Mesenchymal stem cell (in vitro differentiated cells and primary cell): Measurements from ENCODE around the gene TERT.
"Not testable (repeated sequence)": the region's sequence is repeated elsewhere in the genome, so short reads cannot be mapped to it uniquely, and the experiment has no call there.

Source experiments
- DNase-seq: peaks from one replicate; pipeline ENCODE4 v3.0.0-alpha.2; 2013
- H2AFZ ChIP-seq: one replicate; pipeline ENCODE4 v1.6.1; 2013; ENCODE audit warnings: low read depth, mild to moderate bottlenecking, control low read depth, inconsistent platforms, low read length, moderate library complexity
- H2AK5ac ChIP-seq: 2 replicates; pipeline ENCODE4 v1.6.1; 2013; ENCODE audit warnings: low read length, moderate library complexity, mild to moderate bottlenecking, inconsistent platforms; ENCODE audit not compliant: severe bottlenecking
- H2BK120ac ChIP-seq: one replicate; pipeline ENCODE4 v1.6.1; 2013; ENCODE audit warnings: low read depth, mild to moderate bottlenecking, inconsistent platforms, low read length, moderate library complexity
- H2BK12ac ChIP-seq, 2 experiments: one replicate each; pipeline ENCODE4 v1.6.1; 2013; ENCODE audit warnings: inconsistent platforms in 2 of 2, low read length in 2 of 2, mild to moderate bottlenecking in 2 of 2, moderate library complexity in 2 of 2, control low read depth in 1 of 2
- H2BK15ac ChIP-seq: one replicate; pipeline ENCODE4 v1.6.1; 2013; ENCODE audit warnings: mild to moderate bottlenecking, low read depth, inconsistent platforms; ENCODE audit not compliant: poor library complexity, severe bottlenecking
- H2BK5ac ChIP-seq: 2 replicates; pipeline ENCODE4 v1.6.1; 2013; ENCODE audit warnings: low read depth, mild to moderate bottlenecking, low read length, control low read depth, inconsistent platforms; ENCODE audit not compliant: poor library complexity, severe bottlenecking
- H3K14ac ChIP-seq, 2 experiments: one replicate each; pipeline ENCODE4 v1.6.1; 2013; ENCODE audit warnings: inconsistent platforms in 2 of 2, low read length in 2 of 2, control low read depth in 1 of 2, mild to moderate bottlenecking in 1 of 2, moderate library complexity in 1 of 2
- H3K18ac ChIP-seq, 2 experiments: one replicate each; pipeline ENCODE4 v1.6.1; 2013; ENCODE audit warnings: inconsistent platforms in 2 of 2, low read length in 2 of 2, control low read depth in 1 of 2, low read depth in 1 of 2, mild to moderate bottlenecking in 1 of 2
- H3K23ac ChIP-seq, 2 experiments: one replicate each; pipeline ENCODE4 v1.6.1; 2013; ENCODE audit warnings: inconsistent platforms in 2 of 2, low read length in 2 of 2, mild to moderate bottlenecking in 2 of 2, moderate library complexity in 2 of 2, control low read depth in 1 of 2
- H3K27ac ChIP-seq: 2 replicates; pipeline ENCODE4 v1.5.1; 2013; ENCODE audit warnings: mild to moderate bottlenecking, moderate library complexity, low read length, control low read depth, inconsistent platforms; ENCODE audit not compliant: poor library complexity, severe bottlenecking
- H3K27me3 ChIP-seq, 2 experiments: 2 replicates each; pipeline versions ENCODE4 v1.6.1 to v1.7.0; 2013; ENCODE audit warnings: low read length in 2 of 2, mild to moderate bottlenecking in 2 of 2, moderate library complexity in 2 of 2, control low read depth in 1 of 2, inconsistent platforms in 1 of 2; ENCODE audit not compliant: control insufficient read depth in 1 of 2, insufficient read depth in 1 of 2
- H3K36me3 ChIP-seq, 2 experiments: 2 replicates each; pipeline versions ENCODE4 v1.6.1 to v1.7.0; 2013; ENCODE audit warnings: low read length in 2 of 2, control low read depth in 1 of 2, inconsistent platforms in 1 of 2, low read depth in 1 of 2, mild to moderate bottlenecking in 1 of 2; ENCODE audit not compliant: insufficient read depth in 2 of 2, control insufficient read depth in 1 of 2
- H3K4ac ChIP-seq, 2 experiments: one replicate each; pipeline ENCODE4 v1.6.1; 2013; ENCODE audit warnings: inconsistent platforms in 2 of 2, low read length in 2 of 2, mild to moderate bottlenecking in 2 of 2, moderate library complexity in 2 of 2, control low read depth in 1 of 2, low read depth in 1 of 2
- H3K4me1 ChIP-seq: 2 replicates; pipeline ENCODE4 v1.6.1; 2013; ENCODE audit warnings: low read depth, low read length, control low read depth; ENCODE audit not compliant: control insufficient read depth, insufficient read depth
- H3K4me2 ChIP-seq: 2 replicates; pipeline ENCODE4 v1.6.1; 2013; ENCODE audit warnings: low read length, mild to moderate bottlenecking, inconsistent platforms; ENCODE audit not compliant: poor library complexity, severe bottlenecking
- H3K4me3 ChIP-seq, 2 experiments: 2 replicates each; pipeline versions ENCODE4 v1.5.1 to v1.7.0; 2013; ENCODE audit warnings: low read length in 2 of 2, mild to moderate bottlenecking in 2 of 2, control low read depth in 1 of 2, low read depth in 1 of 2; ENCODE audit not compliant: insufficient read depth in 1 of 2
- H3K79me1 ChIP-seq: replicated peaks from 2 replicates; pipeline ENCODE4 v1.6.1; 2013; ENCODE audit warnings: mild to moderate bottlenecking, control low read depth, low read length, inconsistent platforms; ENCODE audit not compliant: poor library complexity, severe bottlenecking
- H3K9ac ChIP-seq: 2 replicates; pipeline ENCODE4 v1.7.0; 2013; ENCODE audit warnings: mild to moderate bottlenecking, low read length, moderate library complexity
- H3K9me3 ChIP-seq: 2 replicates; pipeline ENCODE4 v1.7.0; 2013; ENCODE audit warnings: mild to moderate bottlenecking, low read length; ENCODE audit not compliant: control insufficient read depth
- H4K8ac ChIP-seq: one replicate; pipeline ENCODE4 v1.6.1; 2013; ENCODE audit warnings: inconsistent platforms, mild to moderate bottlenecking, low read length, moderate library complexity
- H4K91ac ChIP-seq: one replicate; pipeline ENCODE4 v1.6.1; 2013; ENCODE audit warnings: mild to moderate bottlenecking, low read length, inconsistent platforms
- WGBS: methylation state at CpG from one replicate; pipeline ENCODE4 v1.1.7; 2013; ENCODE audit warnings: mixed read lengths; 5-methylcytosine and 5-hydroxymethylcytosine counted together

Gene TERT

GRCh38 chr5:1328237-1329110, 33.6 kb upstream of the TERT start:
- Histone ChIP-seq H3K79me1 (peaks cover 19% of the 10 kb centered on the region), H2AK5ac (peak overlapping the region; percentile 77), H3K36me3 (peaks cover 57 to 68% of the 10 kb centered on the region in 2 experiments), H3K27ac (peak overlapping the region; percentile 88)
- not testable (repeated sequence) for H3K23ac ChIP-seq, H3K27me3 ChIP-seq, H2BK15ac ChIP-seq, H3K4me3 ChIP-seq, H3K4ac ChIP-seq, H4K91ac ChIP-seq, H3K9me3 ChIP-seq, H2AFZ ChIP-seq, H3K4me2 ChIP-seq, H2BK12ac ChIP-seq, H3K9ac ChIP-seq, H3K18ac ChIP-seq, H2BK5ac ChIP-seq, H3K4me1 ChIP-seq, H3K14ac ChIP-seq, H4K8ac ChIP-seq, H2BK120ac ChIP-seq
- WGBS, result 58% methylated on average over 7 of the region's 7 CpGs
- peak; percentile 53 for DNase-seq

GRCh38 chr5:1326901-1327756, 32.3 kb upstream of the TERT start:
- not testable (repeated sequence) for H3K4me2 ChIP-seq, H4K8ac ChIP-seq, H3K27me3 ChIP-seq, H4K91ac ChIP-seq, H3K4me1 ChIP-seq, H3K4ac ChIP-seq, H2BK12ac ChIP-seq, H2BK15ac ChIP-seq, H3K18ac ChIP-seq, H3K4me3 ChIP-seq, H2AFZ ChIP-seq, H3K9ac ChIP-seq, H3K23ac ChIP-seq, H3K14ac ChIP-seq, H2BK120ac ChIP-seq, H3K9me3 ChIP-seq
- H3K36me3 ChIP-seq, result peaks cover 54 to 72% of the 10 kb centered on the region in 2 experiments
- H2AK5ac ChIP-seq, result peak overlapping the region; percentile 70
- DNase-seq, result peak; percentile 70
- WGBS, result 14% methylated on average over 6 of the region's 6 CpGs
- H2BK5ac ChIP-seq, result peak overlapping the region; percentile 87
- H3K79me1 ChIP-seq, result peaks cover 23% of the 10 kb centered on the region
- peak overlapping the region; percentile 96 for H3K27ac ChIP-seq

GRCh38 chr5:1326532-1326875, 31.6 kb upstream of the TERT start:
- H2AK5ac ChIP-seq, H3K9me3 ChIP-seq, H4K91ac ChIP-seq, H3K27me3 ChIP-seq, H2BK5ac ChIP-seq, H3K4ac ChIP-seq, H3K18ac ChIP-seq, H3K4me1 ChIP-seq, H3K23ac ChIP-seq, H4K8ac ChIP-seq, H2AFZ ChIP-seq, DNase-seq, H3K4me2 ChIP-seq, H2BK120ac ChIP-seq, H2BK12ac ChIP-seq, H3K9ac ChIP-seq, H3K14ac ChIP-seq, H2BK15ac ChIP-seq, H3K4me3 ChIP-seq: not testable (repeated sequence)
- Histone ChIP-seq H3K27ac (peak overlapping the region; percentile 89), H3K79me1 (peaks cover 23% of the 10 kb centered on the region), H3K36me3 (peaks cover 54 to 72% of the 10 kb centered on the region in 2 experiments)
- WGBS, result 42% methylated on average over 5 of the region's 5 CpGs
